ENCODE data around the gene DDX46. TPM values are rescaled to one million over a fixed set of nuclear protein-coding genes. Genes with fewer than 3 reads are reported as not detected.
A peak's percentile ranks its signal among the peaks of the same experiment; 100 is the strongest.

The DDX46 gene
- total RNA-seq, 1 donor from 2014 or later, result 37.4 TPM

DNA sequence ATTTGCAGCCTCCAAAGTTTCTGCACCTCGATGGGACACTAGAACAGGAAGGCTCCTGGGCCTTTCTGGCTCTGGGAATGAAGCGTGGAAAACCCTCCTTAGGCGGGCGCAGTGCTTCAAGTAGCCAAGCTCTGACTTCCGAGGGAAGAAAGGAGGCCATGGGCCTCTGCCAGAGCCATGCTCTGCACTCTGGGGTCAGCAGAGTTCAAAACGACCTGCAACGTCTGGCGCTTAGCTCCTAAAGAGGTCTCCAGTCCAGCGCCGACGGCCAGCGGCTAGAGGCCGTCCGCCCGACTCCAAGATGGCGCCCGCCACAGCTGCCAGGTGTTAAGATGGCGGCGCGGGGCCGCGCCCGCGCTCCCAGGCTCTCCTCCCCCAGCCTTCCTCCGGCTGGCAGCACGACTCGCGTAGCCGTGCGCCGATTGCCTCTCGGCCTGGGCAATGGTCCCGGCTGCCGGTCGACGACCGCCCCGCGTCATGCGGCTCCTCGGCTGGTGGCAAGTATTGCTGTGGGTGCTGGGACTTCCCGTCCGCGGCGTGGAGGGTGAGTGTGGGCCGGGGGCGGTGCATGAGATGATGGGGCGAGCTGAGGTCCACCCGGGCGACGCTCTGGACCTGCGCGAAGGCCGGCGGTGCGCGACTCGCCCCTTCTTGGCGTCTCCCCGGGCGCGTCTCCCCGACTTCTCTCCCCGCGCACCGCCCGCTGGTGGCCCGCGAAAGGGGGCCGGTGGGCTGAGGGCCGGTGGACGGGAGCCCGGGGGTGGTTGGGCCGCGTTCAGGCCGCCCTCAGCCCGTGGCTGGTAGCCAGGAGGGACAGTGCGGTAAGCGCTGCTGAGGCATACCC, 115.6 kb downstream of the DDX46 start, which contains the start of gene TXNDC15:
TXNDC15 (plus strand) TSS at position 385 of the 844 bp plus-strand sequence; CDS start at position 442, 57 bp downstream.
- Histone ChIP-seq H3K27ac (peak within 1 kb of the TSS; percentile 93), H3K4me3 (peak within 1 kb of the TSS; percentile 93), H3K4me1 (peaks cover 14% of the 10 kb centered on the region), H3K36me3 (no peaks in the 10 kb centered on the region), H3K27me3 (no peaks in the 10 kb centered on the region), H3K9me3 (no peaks in the 10 kb centered on the region)
- intact Hi-C loops (cut with DNase I), result no loop called here
- DNase-seq (peak; percentile 95), ATAC-seq (peak; percentile 98)
- TF ChIP-seq, protein P1, sequence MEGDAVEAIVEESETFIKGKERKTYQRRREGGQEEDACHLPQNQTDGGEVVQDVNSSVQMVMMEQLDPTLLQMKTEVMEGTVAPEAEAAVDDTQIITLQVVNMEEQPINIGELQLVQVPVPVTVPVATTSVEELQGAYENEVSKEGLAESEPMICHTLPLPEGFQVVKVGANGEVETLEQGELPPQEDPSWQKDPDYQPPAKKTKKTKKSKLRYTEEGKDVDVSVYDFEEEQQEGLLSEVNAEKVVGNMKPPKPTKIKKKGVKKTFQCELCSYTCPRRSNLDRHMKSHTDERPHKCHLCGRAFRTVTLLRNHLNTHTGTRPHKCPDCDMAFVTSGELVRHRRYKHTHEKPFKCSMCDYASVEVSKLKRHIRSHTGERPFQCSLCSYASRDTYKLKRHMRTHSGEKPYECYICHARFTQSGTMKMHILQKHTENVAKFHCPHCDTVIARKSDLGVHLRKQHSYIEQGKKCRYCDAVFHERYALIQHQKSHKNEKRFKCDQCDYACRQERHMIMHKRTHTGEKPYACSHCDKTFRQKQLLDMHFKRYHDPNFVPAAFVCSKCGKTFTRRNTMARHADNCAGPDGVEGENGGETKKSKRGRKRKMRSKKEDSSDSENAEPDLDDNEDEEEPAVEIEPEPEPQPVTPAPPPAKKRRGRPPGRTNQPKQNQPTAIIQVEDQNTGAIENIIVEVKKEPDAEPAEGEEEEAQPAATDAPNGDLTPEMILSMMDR (IDR thresholded peaks at IDR 0.05), result no peak

DNA sequence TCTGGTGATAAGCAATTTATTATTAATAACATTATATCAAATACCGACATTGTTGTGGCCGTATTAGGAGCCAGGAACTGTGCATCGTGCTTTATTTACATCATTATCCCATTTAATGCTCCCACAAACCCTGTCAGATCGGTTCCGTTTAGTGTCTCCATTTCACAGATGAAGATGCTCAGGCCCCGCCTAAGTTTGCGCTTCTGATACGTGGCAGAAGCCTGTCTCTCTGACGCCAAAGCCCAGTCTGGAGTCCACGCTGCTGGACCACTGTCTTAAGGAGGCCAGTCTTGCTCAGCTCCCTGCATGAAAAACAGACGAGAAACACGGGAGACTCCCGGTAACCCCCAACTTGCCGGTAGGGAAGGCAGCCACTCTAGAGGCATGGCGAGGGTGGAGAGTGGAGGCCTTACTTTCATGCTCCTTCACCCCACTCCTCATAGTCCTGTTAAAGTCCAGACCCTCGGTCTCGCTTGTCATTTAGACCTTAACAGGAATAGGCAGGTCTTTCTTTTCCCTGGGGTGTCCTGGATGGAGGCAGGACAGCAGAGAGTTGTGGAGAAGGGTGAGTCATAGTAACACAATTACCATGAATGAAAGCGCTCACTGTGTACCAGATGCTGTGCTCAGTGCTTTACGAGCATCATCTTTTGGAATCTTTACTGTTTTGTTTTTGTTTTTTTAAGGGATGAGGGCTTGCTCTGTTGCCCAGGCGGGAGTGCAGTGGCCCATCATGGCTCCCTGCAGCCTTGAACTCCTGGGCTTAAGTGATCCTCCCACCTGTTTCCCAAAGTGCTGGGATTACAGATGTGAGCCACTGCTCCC, 116.5 kb downstream of the DDX46 start:
- TF ChIP-seq, protein P1 (IDR thresholded peaks at IDR 0.05), result no peak
- Histone ChIP-seq H3K4me1 (peaks cover 14% of the 10 kb centered on the region), H3K4me3 (peak overlapping the region; percentile 93), H3K27me3 (no peaks in the 10 kb centered on the region), H3K27ac (peak overlapping the region; percentile 93), H3K9me3 (no peaks in the 10 kb centered on the region), H3K36me3 (no peaks in the 10 kb centered on the region)
- ATAC-seq (peak; percentile 55), DNase-seq (peak; percentile 66)
- intact Hi-C loops (cut with DNase I), result no loop called here

DNA sequence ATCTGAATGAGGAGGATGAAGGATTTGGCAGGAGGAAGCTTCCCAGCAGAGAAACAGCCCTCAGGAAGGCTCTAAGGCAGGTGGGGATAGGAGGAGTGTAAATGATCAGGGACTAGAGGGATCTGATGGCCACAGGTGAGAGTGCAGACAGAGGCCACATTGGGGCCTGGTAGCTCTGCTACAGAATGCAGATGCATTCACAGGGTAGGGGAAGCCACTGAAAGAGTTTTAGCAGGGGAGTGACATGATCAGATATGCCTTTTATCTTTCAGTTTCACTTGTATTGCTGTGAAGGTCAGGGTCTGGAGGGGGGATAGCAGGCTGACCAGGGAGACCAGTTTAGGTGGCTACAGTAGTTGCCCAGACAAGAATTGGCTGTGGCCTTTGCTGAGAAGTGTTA, 118.6 kb downstream of the DDX46 start:
- no peak for DNase-seq
- Histone ChIP-seq H3K9me3 (no peaks in the 10 kb centered on the region), H3K36me3 (no peaks in the 10 kb centered on the region), H3K27ac (no peak overlapping the region), H3K4me3 (no peak overlapping the region), H3K4me1 (peaks cover 14% of the 10 kb centered on the region), H3K27me3 (no peaks in the 10 kb centered on the region)
- no peak for ATAC-seq
- intact Hi-C loops (cut with DNase I), result no loop called here
- TF ChIP-seq, protein P1 (IDR thresholded peaks at IDR 0.05), result no peak

DNA sequence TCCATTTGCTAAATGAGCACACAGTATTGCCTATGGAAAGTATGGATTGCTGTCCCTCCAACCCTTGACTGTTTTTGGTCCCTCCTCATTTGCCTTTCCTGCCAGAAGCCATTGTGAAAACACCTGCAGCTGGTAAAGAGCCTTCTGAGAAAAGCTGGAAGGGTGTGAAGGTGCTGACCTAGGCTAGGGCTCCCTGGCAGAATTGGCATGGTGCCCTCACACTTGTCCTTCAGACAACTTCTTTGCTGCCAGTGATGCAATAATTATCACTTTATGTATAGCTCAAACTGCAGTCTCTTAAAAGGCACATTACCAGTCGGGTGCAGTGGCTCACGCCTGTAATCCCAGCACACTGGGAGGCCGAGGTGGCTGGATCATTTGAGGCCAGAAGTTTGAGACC, 119.8 kb downstream of the DDX46 start:
- H3K27me3 ChIP-seq, result no peaks in the 10 kb centered on the region
- no peaks in the 10 kb centered on the region for H3K36me3 ChIP-seq
- no peak overlapping the region for H3K27ac ChIP-seq
- H3K4me3 ChIP-seq, result no peak overlapping the region
- DNase-seq (no peak), ATAC-seq (no peak)
- peaks cover 14% of the 10 kb centered on the region for H3K4me1 ChIP-seq
- H3K9me3 ChIP-seq, result no peaks in the 10 kb centered on the region
- intact Hi-C loops (cut with DNase I), result no loop called here
- TF ChIP-seq, protein P1 (IDR thresholded peaks at IDR 0.05), result no peak

DNA sequence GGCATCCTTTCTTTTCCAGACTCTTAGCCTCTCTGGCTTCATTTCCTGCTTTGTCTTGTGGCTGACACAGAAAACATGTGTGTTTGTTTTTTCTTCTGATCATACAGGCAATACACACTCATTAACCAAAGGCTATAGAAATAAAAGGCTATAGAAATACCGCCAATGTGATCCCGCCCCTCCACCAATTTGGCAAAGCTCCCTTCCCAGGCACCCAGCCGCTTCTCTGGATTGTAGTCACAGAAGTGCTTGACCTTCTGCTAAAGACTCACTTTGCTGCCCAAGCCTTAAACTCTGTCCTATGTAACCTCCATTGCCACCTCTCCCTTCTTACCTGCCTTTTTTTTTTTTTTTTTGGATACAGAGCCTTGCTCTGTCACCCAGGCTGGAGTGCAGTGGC, 120.9 kb downstream of the DDX46 start:
- H3K4me1 ChIP-seq, result peaks cover 11% of the 10 kb centered on the region
- ATAC-seq, result no peak
- no peaks in the 10 kb centered on the region for H3K9me3 ChIP-seq
- no peaks in the 10 kb centered on the region for H3K36me3 ChIP-seq
- intact Hi-C loops (cut with DNase I), result no loop called here
- TF ChIP-seq, protein P1 (IDR thresholded peaks at IDR 0.05), result no peak
- no peak overlapping the region for H3K27ac ChIP-seq
- DNase-seq, result no peak
- H3K27me3 ChIP-seq, result no peaks in the 10 kb centered on the region
- no peak overlapping the region for H3K4me3 ChIP-seq

Other genes with a start within 250 kb of the DDX46 start
- 86.7 TPM for gene JADE2, start 233.1 kb upstream of the DDX46 start, total RNA-seq
- gene SAR1B, start 126.0 kb upstream of the DDX46 start, total RNA-seq, result 75.9 TPM
- 21.7 TPM for gene SEC24A, start 110.0 kb upstream of the DDX46 start, total RNA-seq
- gene CAMLG, start 20.2 kb upstream of the DDX46 start, total RNA-seq, result 27.0 TPM
- 44.9 TPM for gene C5orf24, start 87.2 kb downstream of the DDX46 start, total RNA-seq
- gene TXNDC15, start 115.6 kb downstream of the DDX46 start, total RNA-seq, result 60.6 TPM
- 11.2 TPM for gene PCBD2, start 146.4 kb downstream of the DDX46 start, total RNA-seq
- gene CATSPER3, start 209.1 kb downstream of the DDX46 start, total RNA-seq, result 0.87 TPM